Lower leg skin (tissue), 3 donors: ENCODE measurements around the gene NFU1.

ENCODE experiments used
- POLR2A ChIP-seq, 2 donors: fragments of 450-650 bp; IDR thresholded peaks; one replicate each; pipeline ENCODE4 v1.6.1; 2016 to 2017; ENCODE audit warnings: antibody characterized with exemption in 2 of 2, mild to moderate bottlenecking in 1 of 2, moderate library complexity in 1 of 2
- TF ChIP-seq, protein P1 (sequence below), 3 donors: fragments of 450-650 bp; IDR thresholded peaks; one replicate each; pipeline ENCODE4 v1.5.1; 2016; ENCODE audit warnings: antibody characterized with exemption in 3 of 3, mild to moderate bottlenecking in 3 of 3, moderate library complexity in 2 of 3

DNA sequence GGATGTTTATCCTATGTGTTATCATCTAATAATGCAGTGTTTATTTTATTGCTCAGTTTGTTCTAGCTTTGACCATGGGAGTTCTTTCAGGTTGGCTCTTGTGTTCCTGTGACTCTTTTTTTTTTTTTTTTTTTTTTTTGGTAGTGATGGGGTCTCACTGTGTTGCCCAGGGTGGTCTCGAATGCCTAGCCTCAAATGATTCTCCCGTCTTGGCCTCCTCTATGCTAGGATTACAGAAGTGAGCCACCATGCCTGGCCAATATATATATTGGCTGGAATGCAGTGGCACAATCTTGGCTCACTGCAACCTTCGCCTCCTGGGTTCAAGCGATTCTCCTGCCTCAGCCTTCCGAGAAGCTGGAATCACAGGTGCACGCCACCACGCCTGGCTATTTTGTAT, 18.9 kb upstream of the NFU1 start:
- TF ChIP-seq, protein P1, sequence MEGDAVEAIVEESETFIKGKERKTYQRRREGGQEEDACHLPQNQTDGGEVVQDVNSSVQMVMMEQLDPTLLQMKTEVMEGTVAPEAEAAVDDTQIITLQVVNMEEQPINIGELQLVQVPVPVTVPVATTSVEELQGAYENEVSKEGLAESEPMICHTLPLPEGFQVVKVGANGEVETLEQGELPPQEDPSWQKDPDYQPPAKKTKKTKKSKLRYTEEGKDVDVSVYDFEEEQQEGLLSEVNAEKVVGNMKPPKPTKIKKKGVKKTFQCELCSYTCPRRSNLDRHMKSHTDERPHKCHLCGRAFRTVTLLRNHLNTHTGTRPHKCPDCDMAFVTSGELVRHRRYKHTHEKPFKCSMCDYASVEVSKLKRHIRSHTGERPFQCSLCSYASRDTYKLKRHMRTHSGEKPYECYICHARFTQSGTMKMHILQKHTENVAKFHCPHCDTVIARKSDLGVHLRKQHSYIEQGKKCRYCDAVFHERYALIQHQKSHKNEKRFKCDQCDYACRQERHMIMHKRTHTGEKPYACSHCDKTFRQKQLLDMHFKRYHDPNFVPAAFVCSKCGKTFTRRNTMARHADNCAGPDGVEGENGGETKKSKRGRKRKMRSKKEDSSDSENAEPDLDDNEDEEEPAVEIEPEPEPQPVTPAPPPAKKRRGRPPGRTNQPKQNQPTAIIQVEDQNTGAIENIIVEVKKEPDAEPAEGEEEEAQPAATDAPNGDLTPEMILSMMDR (IDR thresholded peaks at IDR 0.05) = no peak
- TF ChIP-seq POLR2A (IDR thresholded peaks at IDR 0.05) = no peak
